Liver (tissue), 9 donors: ENCODE results near the gene USP53. TPM values are rescaled to one million over a fixed set of nuclear protein-coding genes. Genes with fewer than 3 reads are reported as not detected.

Experiments used
- DNase-seq: peaks from one replicate; pipeline ENCODE4 v3.0.0-alpha.2; 2017; ENCODE audit warnings: low spot score
- H3K27ac ChIP-seq, 2 donors: one replicate each; pipeline ENCODE4 v1.7.0; 2013; ENCODE audit warnings: inconsistent platforms in 2 of 2, low read length in 2 of 2, control low read depth in 1 of 2, low read depth in 1 of 2, mild to moderate bottlenecking in 1 of 2
- H3K27me3 ChIP-seq, 4 donors: one replicate each; pipeline versions ENCODE4 v1.6.1 to v1.7.0; 2013; ENCODE audit warnings: low read length in 3 of 4, inconsistent platforms in 1 of 4, mild to moderate bottlenecking in 1 of 4, moderate library complexity in 1 of 4; ENCODE audit not compliant: control insufficient read depth in 4 of 4, insufficient read depth in 4 of 4
- H3K36me3 ChIP-seq, 4 donors: one replicate each; pipeline versions ENCODE4 v1.6.1 to v1.7.0; 2013; ENCODE audit warnings: low read length in 3 of 4, mild to moderate bottlenecking in 3 of 4, low read depth in 1 of 4, moderate library complexity in 1 of 4; ENCODE audit not compliant: control insufficient read depth in 4 of 4, insufficient read depth in 3 of 4
- H3K4me1 ChIP-seq, 4 donors: one replicate each; pipeline versions ENCODE4 v1.6.1 to v1.7.0; 2013; ENCODE audit warnings: low read length in 3 of 4, mild to moderate bottlenecking in 3 of 4, moderate library complexity in 1 of 4; ENCODE audit not compliant: control insufficient read depth in 4 of 4, insufficient read depth in 4 of 4
- H3K4me3 ChIP-seq, 3 donors: one replicate each; pipeline versions ENCODE4 v1.6.1 to v1.7.0; 2013; ENCODE audit warnings: low read length in 3 of 3, control low read depth in 1 of 3, low read depth in 1 of 3, mild to moderate bottlenecking in 1 of 3
- H3K9ac ChIP-seq, 2 donors: one replicate each; pipeline ENCODE4 v1.7.0; 2013; ENCODE audit warnings: low read length in 2 of 2, mild to moderate bottlenecking in 2 of 2, moderate library complexity in 2 of 2, control low read depth in 1 of 2, low read depth in 1 of 2
- H3K9me3 ChIP-seq, 4 donors: one replicate each; pipeline versions ENCODE4 v1.6.1 to v1.7.0; 2013; ENCODE audit warnings: low read length in 3 of 4; ENCODE audit not compliant: control insufficient read depth in 4 of 4
- EGR1 ChIP-seq, 2 donors: IDR thresholded peaks; 2 replicates each; pipeline ENCODE4 v1.6.1; 2016 to 2018; ENCODE audit warnings: antibody characterized with exemption in 2 of 2, low read depth in 2 of 2
- FOXA1 ChIP-seq: IDR thresholded peaks from 2 replicates; pipeline ENCODE4 v1.6.1; 2016; ENCODE audit warnings: antibody characterized with exemption
- FOXA2 ChIP-seq: IDR thresholded peaks from 2 replicates; pipeline ENCODE4 v1.6.1; 2016; ENCODE audit warnings: antibody characterized with exemption
- GABPA ChIP-seq, 2 donors: IDR thresholded peaks in 1 of 2; conservative IDR thresholded peaks in 1 of 2; 2 replicates each; pipeline ENCODE4 v1.6.1; 2016; ENCODE audit warnings: antibody characterized with exemption in 2 of 2, mild to moderate bottlenecking in 1 of 2, moderate library complexity in 1 of 2
- HNF4A ChIP-seq, 2 donors: conservative IDR thresholded peaks; 2 replicates each; pipeline ENCODE4 v1.6.1; 2016; ENCODE audit warnings: antibody characterized with exemption in 2 of 2, mild to moderate bottlenecking in 2 of 2
- HNF4G ChIP-seq: IDR thresholded peaks from 2 replicates; pipeline ENCODE4 v1.6.1; 2016; ENCODE audit warnings: antibody characterized with exemption
- JUND ChIP-seq, 2 donors: IDR thresholded peaks; 2 replicates each; pipeline ENCODE4 v1.6.1; 2016; ENCODE audit warnings: antibody characterized with exemption in 2 of 2
- NR2F2 ChIP-seq: IDR thresholded peaks from 2 replicates; pipeline ENCODE4 v1.6.1; 2016; ENCODE audit warnings: antibody characterized with exemption
- RAD21 ChIP-seq, 2 donors: IDR thresholded peaks; 2 replicates each; pipeline ENCODE4 v1.6.1; 2016; ENCODE audit warnings: antibody characterized with exemption in 2 of 2, mild to moderate bottlenecking in 2 of 2
- RXRA ChIP-seq, 2 donors: IDR thresholded peaks; 2 replicates each; pipeline ENCODE4 v1.6.1; 2017 to 2018; ENCODE audit warnings: antibody characterized with exemption in 2 of 2, mild to moderate bottlenecking in 1 of 2
- SP1 ChIP-seq: IDR thresholded peaks from 2 replicates; pipeline ENCODE4 v1.6.1; 2018; ENCODE audit warnings: antibody characterized with exemption, mild to moderate bottlenecking
- TAF1 ChIP-seq: conservative IDR thresholded peaks from 2 replicates; pipeline ENCODE4 v1.6.1; 2016; ENCODE audit warnings: antibody characterized with exemption, mild to moderate bottlenecking
- YY1 ChIP-seq: IDR thresholded peaks from 2 replicates; pipeline ENCODE4 v1.6.1; 2016; ENCODE audit warnings: antibody characterized with exemption, mild to moderate bottlenecking
- WGBS: extraction: QIAGEN DNeasy Blood & Tissue Kit; methylation state at CpG from one replicate; pipeline ENCODE4 v1.1.7; 2013; 5-methylcytosine and 5-hydroxymethylcytosine counted together
- polyA plus RNA-seq, 2 donors: library from polyadenylated mRNA; stranded (reverse) in 1 of 2; unstranded in 1 of 2; fragments of 200-250 nt in 1 of 2; fragments of >200 nt in 1 of 2; fragmentation: Nextera tagmentation in 1 of 2; extraction: Ambion mirVana in 1 of 2; gene quantifications; one replicate each; pipeline versions ENCODE4 v1.2.1 to v1.2.3, GENCODE V29; 2013 to 2015
- total RNA-seq, 2 donors: library from RNA; depleted of rRNA; stranded (reverse); fragments of >200 nt; gene quantifications; one replicate each; pipeline ENCODE4 v1.2.3, GENCODE V29; 2014
- TF ChIP-seq, protein P1 (sequence below): fragments of 150-350 bp; IDR thresholded peaks from 2 replicates; pipeline ENCODE4 v1.5.1; 2017; ENCODE audit warnings: improper control_type of control experiment, low read depth, low read length; ENCODE audit not compliant: missing input control
- TF ChIP-seq, protein P2 (sequence below): IDR thresholded peaks from 2 replicates; pipeline ENCODE4 v1.6.1; 2016; ENCODE audit warnings: antibody characterized with exemption
- TF ChIP-seq, protein P3 (sequence below): IDR thresholded peaks from 2 replicates; pipeline ENCODE4 v1.6.1; 2016; ENCODE audit warnings: antibody characterized with exemption
- TF ChIP-seq, protein P4 (sequence below): IDR thresholded peaks from 2 replicates; pipeline ENCODE4 v1.6.1; 2016; ENCODE audit warnings: antibody characterized with exemption
- TF ChIP-seq, protein P5 (sequence below): IDR thresholded peaks from 2 replicates; pipeline ENCODE4 v1.6.1; 2016; ENCODE audit warnings: antibody characterized with exemption, mild to moderate bottlenecking
- donor health status: healthy.
- donor health status: healthy.
- donor health status: healthy.
- donor health status: healthy.
- donor health status: healthy.

Gene USP53
- total and polyA plus RNA-seq, 4 donors, result 4.7 to 20.7 (median 5.9) TPM

DNA sequence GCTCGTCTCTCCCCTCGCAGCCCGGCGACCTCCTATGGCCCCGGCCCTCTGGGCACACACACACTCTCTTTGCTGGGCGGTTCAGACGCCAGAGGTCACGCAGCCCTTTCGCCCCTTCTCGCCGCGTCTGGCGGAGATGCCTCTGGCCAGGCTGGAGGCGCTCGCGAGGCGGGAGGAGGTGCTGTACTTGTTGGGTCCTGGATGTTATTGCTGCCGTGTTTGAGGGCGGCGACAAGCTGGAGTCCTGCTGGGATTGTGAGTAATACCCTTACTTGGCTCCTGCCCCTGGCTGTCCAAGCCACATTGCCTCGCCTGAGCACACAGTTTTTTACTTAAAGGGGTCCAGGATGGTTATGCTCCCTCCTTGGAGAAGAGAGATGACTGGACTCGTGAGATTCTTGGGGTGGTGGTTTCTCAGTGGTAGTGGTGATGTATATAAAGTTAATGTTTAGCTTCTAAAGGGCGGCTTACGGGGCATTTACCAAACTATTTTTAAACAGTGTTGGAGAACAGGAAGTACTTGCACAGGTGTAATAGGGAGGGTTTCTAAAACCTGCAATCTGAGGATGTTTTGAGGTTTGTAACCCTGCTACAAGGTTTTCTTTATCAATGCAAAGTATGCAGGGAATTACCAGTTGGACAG lies 572 bp downstream of the USP53 start:
- H3K9ac ChIP-seq, result peak overlapping the region; percentile 72 to 85
- H3K9me3 ChIP-seq, result no peaks in the 10 kb centered on the region
- DNase-seq, result peak; percentile 77
- no peak for TF ChIP-seq FOXA2
- TF ChIP-seq HNF4G, result no peak
- TF ChIP-seq, protein P1, sequence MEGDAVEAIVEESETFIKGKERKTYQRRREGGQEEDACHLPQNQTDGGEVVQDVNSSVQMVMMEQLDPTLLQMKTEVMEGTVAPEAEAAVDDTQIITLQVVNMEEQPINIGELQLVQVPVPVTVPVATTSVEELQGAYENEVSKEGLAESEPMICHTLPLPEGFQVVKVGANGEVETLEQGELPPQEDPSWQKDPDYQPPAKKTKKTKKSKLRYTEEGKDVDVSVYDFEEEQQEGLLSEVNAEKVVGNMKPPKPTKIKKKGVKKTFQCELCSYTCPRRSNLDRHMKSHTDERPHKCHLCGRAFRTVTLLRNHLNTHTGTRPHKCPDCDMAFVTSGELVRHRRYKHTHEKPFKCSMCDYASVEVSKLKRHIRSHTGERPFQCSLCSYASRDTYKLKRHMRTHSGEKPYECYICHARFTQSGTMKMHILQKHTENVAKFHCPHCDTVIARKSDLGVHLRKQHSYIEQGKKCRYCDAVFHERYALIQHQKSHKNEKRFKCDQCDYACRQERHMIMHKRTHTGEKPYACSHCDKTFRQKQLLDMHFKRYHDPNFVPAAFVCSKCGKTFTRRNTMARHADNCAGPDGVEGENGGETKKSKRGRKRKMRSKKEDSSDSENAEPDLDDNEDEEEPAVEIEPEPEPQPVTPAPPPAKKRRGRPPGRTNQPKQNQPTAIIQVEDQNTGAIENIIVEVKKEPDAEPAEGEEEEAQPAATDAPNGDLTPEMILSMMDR, result no peak
- TF ChIP-seq, protein P2, sequence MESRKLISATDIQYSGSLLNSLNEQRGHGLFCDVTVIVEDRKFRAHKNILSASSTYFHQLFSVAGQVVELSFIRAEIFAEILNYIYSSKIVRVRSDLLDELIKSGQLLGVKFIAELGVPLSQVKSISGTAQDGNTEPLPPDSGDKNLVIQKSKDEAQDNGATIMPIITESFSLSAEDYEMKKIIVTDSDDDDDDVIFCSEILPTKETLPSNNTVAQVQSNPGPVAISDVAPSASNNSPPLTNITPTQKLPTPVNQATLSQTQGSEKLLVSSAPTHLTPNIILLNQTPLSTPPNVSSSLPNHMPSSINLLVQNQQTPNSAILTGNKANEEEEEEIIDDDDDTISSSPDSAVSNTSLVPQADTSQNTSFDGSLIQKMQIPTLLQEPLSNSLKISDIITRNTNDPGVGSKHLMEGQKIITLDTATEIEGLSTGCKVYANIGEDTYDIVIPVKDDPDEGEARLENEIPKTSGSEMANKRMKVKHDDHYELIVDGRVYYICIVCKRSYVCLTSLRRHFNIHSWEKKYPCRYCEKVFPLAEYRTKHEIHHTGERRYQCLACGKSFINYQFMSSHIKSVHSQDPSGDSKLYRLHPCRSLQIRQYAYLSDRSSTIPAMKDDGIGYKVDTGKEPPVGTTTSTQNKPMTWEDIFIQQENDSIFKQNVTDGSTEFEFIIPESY, result no peak
- no peak for TF ChIP-seq FOXA1
- no peak for TF ChIP-seq HNF4A (conservative IDR thresholded peaks at IDR 0.05)
- peak; percentile 82 for TF ChIP-seq NR2F2
- TF ChIP-seq RAD21 (IDR thresholded peaks at IDR 0.05), result peak; percentile 14 to 52
- peak in 1 of 2 donors; percentile 51 for TF ChIP-seq RXRA (IDR thresholded peaks at IDR 0.05)
- TF ChIP-seq, protein P3, sequence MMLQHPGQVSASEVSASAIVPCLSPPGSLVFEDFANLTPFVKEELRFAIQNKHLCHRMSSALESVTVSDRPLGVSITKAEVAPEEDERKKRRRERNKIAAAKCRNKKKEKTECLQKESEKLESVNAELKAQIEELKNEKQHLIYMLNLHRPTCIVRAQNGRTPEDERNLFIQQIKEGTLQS, result no peak
- no peak for TF ChIP-seq EGR1 (IDR thresholded peaks at IDR 0.05; ENCODE audit: low read depth in 2 of 2)
- TF ChIP-seq, protein P4, sequence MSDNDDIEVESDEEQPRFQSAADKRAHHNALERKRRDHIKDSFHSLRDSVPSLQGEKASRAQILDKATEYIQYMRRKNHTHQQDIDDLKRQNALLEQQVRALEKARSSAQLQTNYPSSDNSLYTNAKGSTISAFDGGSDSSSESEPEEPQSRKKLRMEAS, result no peak
- no peak for TF ChIP-seq SP1
- peak in 1 of 2 donors; percentile 50 for TF ChIP-seq JUND (IDR thresholded peaks at IDR 0.05)
- TF ChIP-seq YY1, result no peak
- TF ChIP-seq, protein P5, sequence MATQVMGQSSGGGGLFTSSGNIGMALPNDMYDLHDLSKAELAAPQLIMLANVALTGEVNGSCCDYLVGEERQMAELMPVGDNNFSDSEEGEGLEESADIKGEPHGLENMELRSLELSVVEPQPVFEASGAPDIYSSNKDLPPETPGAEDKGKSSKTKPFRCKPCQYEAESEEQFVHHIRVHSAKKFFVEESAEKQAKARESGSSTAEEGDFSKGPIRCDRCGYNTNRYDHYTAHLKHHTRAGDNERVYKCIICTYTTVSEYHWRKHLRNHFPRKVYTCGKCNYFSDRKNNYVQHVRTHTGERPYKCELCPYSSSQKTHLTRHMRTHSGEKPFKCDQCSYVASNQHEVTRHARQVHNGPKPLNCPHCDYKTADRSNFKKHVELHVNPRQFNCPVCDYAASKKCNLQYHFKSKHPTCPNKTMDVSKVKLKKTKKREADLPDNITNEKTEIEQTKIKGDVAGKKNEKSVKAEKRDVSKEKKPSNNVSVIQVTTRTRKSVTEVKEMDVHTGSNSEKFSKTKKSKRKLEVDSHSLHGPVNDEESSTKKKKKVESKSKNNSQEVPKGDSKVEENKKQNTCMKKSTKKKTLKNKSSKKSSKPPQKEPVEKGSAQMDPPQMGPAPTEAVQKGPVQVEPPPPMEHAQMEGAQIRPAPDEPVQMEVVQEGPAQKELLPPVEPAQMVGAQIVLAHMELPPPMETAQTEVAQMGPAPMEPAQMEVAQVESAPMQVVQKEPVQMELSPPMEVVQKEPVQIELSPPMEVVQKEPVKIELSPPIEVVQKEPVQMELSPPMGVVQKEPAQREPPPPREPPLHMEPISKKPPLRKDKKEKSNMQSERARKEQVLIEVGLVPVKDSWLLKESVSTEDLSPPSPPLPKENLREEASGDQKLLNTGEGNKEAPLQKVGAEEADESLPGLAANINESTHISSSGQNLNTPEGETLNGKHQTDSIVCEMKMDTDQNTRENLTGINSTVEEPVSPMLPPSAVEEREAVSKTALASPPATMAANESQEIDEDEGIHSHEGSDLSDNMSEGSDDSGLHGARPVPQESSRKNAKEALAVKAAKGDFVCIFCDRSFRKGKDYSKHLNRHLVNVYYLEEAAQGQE, result no peak
- TF ChIP-seq GABPA (IDR thresholded peaks at IDR 0.05 in 1 of 2, conservative IDR thresholded peaks at IDR 0.05 in 1 of 2), result no peak
- peak; percentile 64 for TF ChIP-seq TAF1
- H3K27me3 ChIP-seq, result no peaks in the 10 kb centered on the region
- H3K4me1 ChIP-seq, result peaks cover 0 to 11% (median 8%) of the 10 kb centered on the region in 4 donors
- H3K4me3 ChIP-seq, result peak overlapping the region; percentile 67 to 91 (median 87)
- under 1% methylated on average over 24 of the region's 24 CpGs for WGBS
- peaks cover 0 to 6% (median 4%) of the 10 kb centered on the region in 4 donors for H3K36me3 ChIP-seq
- H3K27ac ChIP-seq, result peak overlapping the region; percentile 96 to 97
